NCI-H748 treated with DMSO at 0.1 percent for 48 hours (cell line): ENCODE results near the gene UBFD1.
"Not testable (repeated sequence)": the region's sequence is repeated elsewhere in the genome, so short reads cannot be mapped to it uniquely, and the experiment has no call there.

Experiments
- DNase-seq: peaks from one replicate; lab custom pipeline; 2025; lab: John Stamatoyannopoulos, UW

Gene UBFD1

DNA sequence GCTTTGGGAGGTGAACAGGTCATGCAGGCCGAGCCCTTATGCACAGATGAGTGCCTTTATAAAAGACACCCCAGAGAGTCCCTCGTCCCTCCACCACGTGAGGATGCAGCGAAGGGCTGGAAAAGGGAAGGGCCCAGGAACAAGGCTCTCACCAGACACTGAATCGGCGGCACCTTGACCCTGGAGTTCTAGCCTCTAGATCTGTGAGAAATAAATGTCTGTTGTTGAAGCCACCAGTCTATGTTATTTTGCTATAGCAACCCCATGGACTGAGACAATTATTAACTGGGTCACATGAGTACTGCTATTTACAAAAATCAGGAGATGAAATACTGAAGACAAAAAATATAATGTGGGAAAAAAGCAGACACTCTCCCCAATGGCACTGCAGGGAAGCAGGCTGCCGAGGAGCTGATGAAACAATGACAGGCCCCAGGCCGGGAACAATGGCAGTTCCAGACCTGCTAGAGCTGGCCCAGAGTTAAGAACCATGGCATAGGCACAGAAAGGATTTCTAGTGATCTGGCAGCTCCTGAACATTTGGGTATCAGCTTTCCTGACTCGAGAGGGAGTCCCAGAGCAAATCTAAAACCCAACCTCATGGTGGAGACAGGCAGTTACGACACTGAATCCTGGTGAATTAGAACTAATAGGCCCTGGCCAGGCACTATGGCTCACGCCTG lies 29.4 kb upstream of the UBFD1 start:
- no peak for DNase-seq

DNA sequence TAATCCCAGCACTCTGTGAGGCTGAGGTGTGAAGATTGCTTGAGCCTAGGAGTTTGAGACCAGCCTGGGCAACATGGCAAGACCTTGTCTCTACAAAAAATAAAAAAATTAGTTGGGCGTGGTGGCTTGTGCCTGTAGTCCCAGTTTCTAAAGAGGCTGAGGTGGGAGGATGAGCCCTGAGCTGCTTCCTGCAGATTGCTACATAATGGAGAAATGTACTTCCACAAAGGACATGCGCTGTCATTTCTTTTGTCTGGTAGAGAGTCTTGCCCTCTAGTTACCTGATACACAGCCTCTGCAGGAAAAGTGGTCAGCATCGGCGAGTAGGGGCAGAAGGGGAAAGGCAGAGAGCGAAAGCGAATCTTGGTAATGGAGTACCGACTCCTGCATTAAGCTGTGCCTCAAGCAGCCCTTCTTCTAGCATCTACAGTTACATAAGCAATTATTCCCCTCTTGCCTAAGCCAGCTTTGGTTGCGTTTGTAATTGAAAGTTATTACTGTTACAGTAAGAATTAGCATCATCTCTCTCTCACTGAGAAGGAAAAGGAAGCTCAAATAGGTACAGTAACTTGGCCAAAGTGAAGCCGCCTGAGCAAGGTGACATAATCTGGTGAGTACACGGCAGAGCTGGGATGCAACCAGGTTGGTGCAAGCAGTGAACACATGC lies 28.8 kb upstream of the UBFD1 start:
- DNase-seq = no peak

DNA sequence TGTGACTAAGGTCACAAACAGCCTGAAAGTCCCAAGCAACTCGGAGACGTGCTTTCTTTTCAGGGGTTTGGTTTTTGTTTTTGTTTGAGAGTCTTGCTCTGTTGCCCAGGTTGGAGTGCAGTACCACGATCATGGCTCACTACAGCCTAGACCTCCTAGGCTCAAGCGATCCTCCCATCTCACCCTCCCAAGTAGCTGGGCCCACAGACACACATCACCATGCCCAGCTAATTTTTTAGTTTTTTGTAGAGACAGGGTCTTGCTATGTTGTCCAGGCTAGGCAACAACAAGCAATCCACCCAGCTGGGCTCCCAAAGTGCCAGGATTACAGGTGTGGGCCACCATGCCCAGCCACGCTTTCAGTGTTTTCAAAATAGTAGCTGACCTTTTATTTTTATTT lies 27.5 kb upstream of the UBFD1 start:
- DNase-seq = no peak

DNA sequence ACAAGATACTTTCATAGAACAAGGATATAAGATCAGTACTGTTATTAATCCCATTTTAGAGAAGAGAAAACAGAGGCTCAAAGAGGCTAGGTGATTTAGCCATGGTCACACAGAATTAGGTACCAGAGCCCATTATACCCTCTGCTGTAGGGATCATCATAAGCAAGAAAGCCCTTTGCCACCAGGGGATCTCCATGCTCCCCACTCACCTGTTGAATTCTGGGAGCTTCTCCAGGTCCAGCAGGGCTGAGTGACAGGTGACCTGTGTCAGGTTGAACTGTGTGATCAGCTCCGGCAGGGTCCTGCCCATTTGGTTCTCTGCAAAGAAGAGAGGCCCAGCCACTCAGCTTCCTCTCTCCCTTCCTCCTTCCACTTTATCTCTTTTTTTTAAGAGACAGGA lies 25.1 kb upstream of the UBFD1 start:
- no peak for DNase-seq

DNA sequence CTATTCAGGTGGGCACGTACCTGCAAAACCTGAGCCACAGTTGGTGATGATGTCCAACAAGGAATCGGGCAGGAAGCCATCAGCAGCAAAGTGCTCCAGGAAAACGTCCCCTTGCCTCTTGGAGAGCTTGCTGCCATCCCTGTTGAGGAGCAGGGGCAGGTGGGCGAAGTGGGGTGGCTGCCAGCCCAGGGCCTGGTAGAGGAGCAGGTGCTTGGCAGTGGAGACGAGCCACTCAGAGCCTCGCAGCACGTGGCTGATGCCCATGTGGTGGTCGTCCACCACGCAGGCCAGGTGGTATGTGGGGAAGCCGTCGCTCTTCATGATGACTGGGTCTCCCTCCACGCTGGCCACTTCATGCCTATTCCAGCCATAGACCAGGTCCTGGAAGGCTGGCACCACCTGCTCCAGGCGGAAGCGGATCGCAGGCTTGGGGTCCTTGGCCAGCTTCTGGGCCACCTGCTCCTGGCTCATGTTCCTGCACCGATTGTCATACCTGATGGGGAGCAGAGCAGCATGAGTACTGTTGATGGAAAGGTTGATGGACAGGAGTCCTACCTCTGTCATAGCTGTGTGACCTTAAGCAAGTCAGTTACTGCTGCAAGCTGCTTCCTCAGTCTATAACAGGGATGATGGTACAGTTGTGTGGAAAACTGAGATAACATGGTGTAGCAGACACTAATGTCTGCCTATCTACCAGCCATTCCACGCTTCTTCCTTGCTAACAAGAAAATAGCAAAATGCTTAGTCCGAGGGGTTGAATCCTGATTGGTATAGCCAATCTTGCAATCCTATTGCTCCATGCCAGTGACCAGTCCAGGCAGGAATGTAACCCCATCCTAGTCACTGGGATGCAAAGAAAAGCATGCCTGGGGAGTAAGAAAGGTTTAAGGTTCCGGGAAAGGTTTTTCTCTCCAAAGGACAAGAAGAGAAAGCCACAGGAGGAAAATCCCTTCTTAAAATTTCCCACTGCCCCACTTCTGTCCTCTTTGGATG lies 22.4 kb upstream of the UBFD1 start:
- DNase-seq = no peak

DNA sequence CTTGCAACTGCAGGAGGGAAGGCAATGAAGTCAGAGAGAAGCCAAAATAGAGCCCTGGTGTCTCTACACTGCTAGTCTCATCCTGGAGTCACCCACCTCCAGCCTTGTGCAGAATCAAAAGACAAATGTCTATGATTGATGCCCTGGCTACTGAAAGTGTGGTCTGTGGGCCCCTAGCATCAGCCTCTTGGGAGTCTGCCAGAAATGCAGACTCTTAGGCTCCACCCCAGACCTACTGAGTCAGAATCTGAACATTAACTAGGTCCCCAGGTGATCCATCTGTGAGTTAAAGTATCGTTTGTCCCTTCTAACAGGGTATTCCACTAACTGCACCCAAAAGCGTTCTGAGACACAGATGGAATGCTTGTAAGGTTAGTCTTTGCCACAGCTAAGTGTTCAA lies 21.6 kb upstream of the UBFD1 start:
- no peak for DNase-seq

DNA sequence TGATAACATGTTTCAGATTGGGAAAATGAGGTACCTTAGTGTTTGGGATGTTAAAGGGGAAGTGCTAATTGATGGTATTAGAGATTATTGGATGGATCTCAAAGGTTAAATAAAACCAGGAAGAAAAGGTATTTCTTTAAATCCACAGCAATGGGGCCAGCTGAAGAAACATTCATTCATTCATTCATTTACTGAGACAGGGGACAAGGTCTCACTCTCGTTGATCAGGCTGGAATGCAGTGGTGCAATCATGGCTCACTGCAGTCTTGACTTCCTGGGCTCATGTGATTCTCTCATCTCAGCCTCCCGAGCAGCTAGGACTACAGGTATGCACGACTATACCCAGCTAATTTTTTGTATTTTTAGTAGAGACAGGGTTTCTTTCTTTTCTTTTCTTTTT lies 20.1 kb upstream of the UBFD1 start:
- no peak for DNase-seq

DNA sequence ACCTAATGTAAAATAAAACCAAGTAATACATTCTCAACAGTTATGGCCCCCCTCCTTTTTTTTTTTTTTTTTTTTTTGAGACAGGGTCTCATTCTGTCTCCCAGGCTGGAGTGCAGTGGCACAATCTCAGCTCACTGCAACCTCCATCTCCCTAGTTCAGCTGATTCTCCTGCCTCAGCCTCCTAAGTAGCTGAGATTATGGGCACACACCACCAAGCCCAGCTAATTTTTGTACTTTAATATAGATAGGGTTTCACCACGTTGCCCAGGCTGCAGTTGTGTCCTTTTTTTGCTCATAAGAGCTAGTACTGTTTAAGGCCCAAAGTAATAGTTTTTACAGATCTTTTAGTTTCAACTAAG lies 18.6 kb upstream of the UBFD1 start:
- DNase-seq = no peak

DNA sequence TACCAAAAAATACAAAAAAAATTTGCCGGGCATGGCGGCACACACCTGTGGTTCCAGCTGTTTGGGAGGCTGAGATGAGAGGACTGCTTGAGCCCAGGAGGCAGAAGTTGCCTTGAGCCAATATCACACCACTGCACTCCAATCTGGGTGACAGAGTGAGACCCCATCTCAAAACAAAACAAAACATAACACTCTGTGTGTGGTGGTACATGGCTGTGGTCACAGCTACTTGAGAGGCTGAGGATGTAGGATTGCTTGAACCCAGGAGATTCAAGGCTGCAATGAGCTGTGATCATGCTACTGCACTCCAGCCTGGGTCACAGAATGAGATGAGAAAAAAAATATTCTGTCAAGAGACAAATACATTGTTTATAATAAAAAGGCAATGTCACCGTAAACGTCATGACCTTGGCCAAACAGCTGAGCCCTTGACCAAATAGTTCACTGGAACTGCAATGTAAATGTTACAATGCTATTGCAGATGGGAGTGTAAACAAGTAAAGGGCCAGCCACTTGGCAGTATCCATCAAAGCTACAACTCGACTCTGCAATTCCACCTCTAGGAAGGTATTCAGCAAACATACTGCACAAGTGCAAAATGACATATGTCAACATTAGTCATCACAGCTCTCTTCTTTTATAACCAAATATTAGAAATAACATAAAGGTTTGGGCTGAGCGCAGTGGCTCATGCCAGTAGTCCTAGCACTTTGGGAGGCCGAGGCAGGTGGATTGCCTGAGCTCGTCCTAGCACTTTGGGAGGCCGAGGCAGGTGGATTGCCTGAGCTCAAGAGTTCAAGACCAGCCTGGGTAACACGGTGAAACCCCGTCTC lies 17.3 kb upstream of the UBFD1 start:
- DNase-seq = no peak

DNA sequence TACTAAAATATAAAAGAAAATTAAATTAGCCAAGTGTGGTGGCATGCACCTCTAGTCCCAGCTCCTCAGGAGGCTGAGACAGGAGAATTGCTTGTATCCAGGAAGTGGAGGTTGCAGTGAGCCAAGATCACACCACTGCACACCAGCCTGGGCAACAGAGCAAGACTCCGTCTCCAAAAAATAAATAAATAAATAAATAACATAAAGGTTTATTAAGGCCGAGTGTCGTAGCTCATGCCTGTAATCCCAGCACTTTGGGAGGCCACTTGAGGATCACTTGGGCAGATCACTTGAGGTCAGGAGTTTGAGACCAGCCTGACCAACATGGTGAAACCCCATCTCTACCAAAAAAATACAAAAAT lies 16.7 kb upstream of the UBFD1 start:
- DNase-seq = not testable (repeated sequence)

DNA sequence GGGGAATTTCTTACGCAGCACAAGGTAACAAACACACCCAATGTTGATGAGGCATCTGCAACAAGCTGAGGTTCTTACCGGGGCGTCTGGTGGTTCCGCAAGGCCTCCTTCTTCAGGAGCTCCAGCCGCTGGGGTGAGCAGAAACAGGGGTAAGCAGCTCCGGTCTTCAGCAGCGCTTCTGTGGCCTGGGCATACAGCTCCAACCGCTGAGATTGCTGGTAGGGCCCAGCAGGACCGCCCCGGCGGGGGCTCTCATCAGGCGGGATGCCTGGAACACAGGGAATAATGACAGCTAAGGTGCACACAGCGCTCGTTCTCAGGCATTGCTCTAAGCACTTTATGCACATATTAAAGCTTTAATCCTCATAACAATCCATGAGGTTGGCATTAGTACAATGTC lies 13.1 kb upstream of the UBFD1 start:
- no peak for DNase-seq

DNA sequence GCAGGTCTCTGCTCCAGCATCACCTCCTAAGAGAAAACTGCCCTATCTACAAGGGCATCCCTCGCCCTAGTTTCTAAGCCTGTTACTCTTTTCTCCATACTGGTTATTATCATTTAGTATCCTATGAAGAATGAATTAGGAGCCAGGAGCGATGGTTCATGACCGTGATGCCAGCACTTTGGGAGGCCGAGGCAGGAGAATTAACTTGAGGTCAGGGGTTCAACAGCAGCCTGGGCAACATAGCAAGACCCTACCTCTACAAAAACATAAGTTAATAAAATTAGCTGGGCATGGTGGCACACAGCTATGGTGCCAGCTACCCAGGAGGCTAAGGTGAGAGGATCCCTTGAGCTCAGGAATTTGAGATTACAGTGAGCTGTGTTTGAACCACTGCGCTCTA lies 7.6 kb upstream of the UBFD1 start:
- no peak for DNase-seq

DNA sequence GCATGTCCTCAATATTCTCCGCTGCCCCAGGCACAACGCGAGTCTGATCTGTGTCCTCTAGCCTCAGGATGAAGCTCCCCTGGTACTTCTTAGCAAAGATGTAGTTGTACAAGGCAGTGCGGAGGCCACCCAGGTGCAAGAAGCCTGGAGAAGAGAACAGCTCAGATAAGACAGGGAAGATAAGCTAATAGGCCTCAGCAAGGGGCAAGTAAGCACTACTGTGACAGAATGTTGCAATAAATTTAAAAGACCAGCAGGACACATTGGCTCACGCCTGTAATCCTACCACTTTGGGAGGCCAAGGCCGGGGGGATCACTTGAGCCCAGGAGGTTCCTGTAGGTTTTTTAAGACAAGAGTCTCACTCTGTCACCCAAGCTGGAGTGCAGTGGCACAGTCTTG lies 5.4 kb upstream of the UBFD1 start:
- DNase-seq = no peak

DNA sequence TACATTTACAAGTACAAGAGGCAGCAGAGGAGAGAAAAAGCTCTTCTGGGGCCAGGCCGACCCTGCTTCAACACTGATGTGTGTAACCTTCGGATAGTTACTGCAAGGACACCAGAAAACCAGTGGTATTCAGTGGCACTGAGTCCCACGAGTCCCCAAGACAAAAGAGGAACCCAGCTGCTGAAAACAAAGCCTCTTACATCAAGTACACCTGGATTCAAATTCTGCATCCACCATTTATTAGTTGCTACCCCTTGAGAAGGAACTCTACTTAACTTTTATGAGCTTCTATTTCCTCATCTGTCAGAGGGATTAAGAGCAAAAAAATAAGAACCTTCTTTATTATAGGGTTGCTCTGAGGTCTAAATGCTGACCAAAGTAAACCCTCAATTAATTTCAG lies 3.0 kb upstream of the UBFD1 start:
- no peak for DNase-seq

DNA sequence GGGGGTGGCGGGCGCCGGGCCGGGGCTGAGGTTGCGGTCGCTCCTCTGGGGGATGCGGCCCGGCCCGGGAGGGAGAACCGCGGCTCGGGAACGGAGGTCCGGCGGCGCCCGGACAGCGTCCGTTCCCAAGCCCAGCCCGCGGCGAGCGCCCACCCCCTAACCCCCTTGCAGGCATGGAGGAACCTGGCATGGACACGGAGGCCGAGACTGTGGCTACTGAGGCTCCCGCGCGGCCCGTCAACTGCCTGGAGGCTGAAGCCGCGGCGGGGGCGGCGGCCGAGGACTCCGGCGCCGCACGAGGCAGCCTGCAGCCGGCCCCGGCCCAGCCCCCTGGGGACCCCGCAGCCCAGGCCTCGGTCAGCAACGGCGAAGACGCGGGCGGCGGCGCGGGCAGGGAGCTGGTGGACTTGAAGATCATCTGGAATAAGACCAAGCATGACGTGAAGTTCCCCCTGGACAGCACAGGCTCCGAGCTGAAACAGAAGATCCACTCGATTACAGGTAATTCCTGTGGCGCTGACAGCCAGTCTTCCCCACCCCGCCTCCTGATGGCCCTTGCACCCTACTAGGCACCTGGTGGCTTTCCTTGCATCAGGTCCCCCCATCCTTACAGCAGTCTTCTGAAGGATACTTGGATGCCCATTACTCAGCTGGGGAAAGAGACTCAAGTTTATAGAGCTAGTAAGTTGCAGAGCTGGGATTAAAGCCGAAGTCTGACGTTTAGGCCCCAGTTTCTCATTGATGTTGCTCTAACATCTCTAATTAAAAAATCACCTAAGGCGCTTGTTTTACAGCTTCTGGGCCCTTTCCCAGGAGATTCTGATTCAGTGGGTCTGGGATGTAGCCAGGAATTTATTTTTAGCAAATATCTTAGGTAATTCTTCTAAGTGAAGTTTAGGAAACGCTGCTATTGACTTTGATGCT lies 514 bp downstream of the UBFD1 start:
- no peak for DNase-seq

DNA sequence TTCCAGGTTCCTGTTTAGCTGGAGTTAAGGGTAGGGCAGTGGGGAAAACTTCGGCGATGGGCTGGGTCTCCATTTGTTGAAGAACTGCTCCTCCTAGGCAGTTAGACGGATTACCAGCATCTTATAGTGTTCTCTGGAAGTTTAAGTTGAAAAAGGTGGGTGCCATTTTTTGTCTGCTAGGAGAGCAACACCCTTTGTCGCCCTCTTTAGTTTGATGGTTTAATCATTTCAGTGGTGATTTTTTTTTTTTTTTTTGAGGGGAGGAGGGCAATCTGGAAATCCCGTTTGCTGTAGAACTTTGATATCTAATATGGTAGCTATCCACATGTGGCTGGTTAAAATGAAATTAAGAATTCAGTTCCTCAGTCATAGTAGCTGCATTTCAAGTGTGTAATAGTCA lies 4.1 kb downstream of the UBFD1 start:
- no peak for DNase-seq

DNA sequence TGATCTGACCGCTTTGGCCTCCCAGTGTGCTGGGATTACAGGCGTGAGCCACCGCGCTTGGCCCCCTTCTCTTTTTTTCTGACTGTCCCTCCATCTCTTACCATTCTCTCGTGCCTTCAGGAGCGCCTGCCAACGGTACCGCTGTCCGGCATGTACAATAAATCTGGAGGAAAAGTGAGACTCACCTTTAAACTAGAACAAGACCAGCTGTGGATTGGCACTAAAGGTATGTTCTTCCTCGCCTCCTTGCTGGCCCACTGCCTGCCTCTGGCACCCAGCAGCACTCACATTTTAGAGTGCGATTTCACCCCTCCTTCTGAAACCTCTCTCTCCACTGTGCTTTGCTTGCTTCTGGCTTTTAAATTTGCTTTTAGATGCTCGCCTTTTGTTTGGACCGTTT lies 5.0 kb downstream of the UBFD1 start:
- DNase-seq = no peak

DNA sequence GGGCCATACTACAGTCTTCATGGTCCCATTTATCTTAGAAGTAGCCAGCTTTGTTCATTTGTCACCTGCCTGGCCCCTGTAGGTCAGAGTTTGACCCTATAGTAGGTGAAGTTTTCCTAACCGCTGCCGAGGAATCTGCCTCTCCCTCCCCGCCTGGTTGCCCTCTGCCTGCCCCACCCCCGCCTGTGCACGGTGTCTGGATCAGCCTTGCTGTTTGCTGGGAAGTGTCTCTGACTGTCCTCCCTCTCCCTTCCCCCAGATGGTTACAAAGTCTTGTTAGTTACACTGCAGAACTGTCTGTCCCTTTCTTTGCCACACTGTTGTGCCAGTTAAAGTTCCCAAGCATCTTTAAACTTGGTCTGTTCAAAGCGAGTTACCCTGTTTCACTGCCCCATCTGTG lies 5.7 kb downstream of the UBFD1 start:
- DNase-seq = no peak

DNA sequence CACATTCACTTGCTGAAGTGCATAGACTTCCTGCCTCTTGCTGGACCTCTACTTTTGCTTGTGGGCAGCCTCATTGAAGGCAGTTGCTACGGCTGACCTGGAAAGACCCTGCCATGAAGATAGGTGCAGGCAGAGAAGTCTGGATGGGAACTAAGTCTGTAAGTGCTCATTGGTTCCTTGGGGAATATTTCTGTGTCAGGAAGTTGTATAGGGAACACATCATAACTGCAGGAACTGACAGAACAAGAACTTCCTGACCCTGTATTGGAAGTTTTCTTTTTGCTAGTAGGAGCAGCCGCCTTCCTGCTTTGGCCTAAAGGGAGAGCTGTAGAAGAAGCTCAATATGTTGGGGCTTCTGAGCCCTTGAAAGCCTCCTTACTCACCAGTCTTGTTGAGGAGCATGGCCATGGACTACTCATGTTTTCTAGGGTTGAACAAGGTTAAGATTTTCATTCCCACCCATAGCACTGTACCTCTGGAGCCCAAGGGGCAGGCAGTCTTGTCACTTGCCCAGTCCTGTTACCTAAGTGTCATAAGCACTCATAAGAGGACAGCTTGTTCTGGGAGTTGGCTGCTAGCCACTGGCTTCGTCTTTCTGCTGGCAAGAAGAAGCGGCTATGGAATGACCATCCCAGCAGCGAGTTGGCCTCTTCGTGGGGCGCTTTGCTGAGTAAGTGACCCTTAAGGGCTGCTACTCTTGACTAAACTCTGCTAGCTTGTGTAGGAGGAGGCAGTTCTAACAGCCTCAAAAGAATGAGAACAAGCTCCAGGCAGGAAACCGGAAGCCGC lies 7.2 kb downstream of the UBFD1 start:
- DNase-seq = no peak

DNA sequence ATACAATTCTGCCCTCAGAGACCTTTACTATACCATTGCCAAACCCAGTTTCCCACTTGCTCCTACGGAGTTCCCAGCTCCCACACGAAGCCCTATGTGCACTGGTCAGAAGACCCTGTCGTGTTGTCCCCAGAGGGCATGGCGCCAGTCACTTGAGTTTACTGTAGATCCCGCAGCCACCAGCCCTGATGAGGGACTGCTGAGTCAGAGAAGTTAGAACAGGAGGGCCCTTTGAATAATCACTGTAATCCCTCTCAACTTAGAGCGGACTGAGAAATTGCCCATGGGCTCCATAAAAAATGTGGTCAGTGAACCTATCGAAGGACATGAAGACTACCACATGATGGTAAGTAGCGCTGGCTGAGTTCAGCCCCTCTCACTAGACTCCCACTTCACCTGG lies 9.2 kb downstream of the UBFD1 start:
- DNase-seq = no peak
